GM23248 (cell line): ENCODE results near the gene AGAP1. TPM values are rescaled to one million over a fixed set of nuclear protein-coding genes. Genes with fewer than 3 reads are reported as not detected.

Experiments used
- DNase-seq: peaks from one replicate; pipeline ENCODE4 v3.0.0-alpha.2; 2015
- H2AFZ ChIP-seq: fragments of 200-600 bp; sonication (generic); 2 replicates; pipeline ENCODE4 v1.6.1; 2016; ENCODE audit warnings: antibody characterized with exemption
- H3F3A ChIP-seq: fragments of 200-600 bp; sonication (generic); 2 replicates; pipeline ENCODE4 v1.6.1; 2016; ENCODE audit warnings: mild to moderate bottlenecking, antibody characterized with exemption, mixed run types; ENCODE audit not compliant: insufficient read depth
- H3K27ac ChIP-seq: fragments of 200-600 bp; sonication (generic); 2 replicates; pipeline ENCODE4 v1.5.1; 2016; ENCODE audit warnings: mild to moderate bottlenecking
- H3K27me3 ChIP-seq: fragments of 200-600 bp; sonication (generic); replicated peaks from 2 replicates; pipeline ENCODE4 v1.6.1; 2016; ENCODE audit warnings: mild to moderate bottlenecking; ENCODE audit not compliant: insufficient read depth
- H3K36me3 ChIP-seq: fragments of 200-600 bp; sonication (generic); 2 replicates; pipeline ENCODE4 v1.6.1; 2016; ENCODE audit warnings: low read depth, mild to moderate bottlenecking
- H3K4me1 ChIP-seq: fragments of 200-600 bp; sonication (generic); 2 replicates; pipeline ENCODE4 v1.6.1; 2016; ENCODE audit warnings: mild to moderate bottlenecking; ENCODE audit not compliant: insufficient read depth
- H3K4me2 ChIP-seq: fragments of 200-600 bp; sonication (generic); one replicate; pipeline ENCODE4 v1.6.1; 2016; ENCODE audit warnings: mild to moderate bottlenecking; ENCODE audit not compliant: unreplicated experiment
- H3K4me3 ChIP-seq: fragments of 200-600 bp; sonication (generic); 2 replicates; pipeline ENCODE4 v1.5.1; 2016; ENCODE audit warnings: mild to moderate bottlenecking
- H3K79me2 ChIP-seq: fragments of 200-600 bp; sonication (generic); 2 replicates; pipeline ENCODE4 v1.6.1; 2016; ENCODE audit warnings: mild to moderate bottlenecking; ENCODE audit not compliant: insufficient read depth
- H3K9ac ChIP-seq: fragments of 200-600 bp; sonication (generic); 2 replicates; pipeline ENCODE4 v1.6.1; 2016; ENCODE audit warnings: mild to moderate bottlenecking
- H3K9me2 ChIP-seq: fragments of 200-600 bp; sonication (generic); 2 replicates; pipeline ENCODE4 v1.6.1; 2016; ENCODE audit warnings: mixed run types, mild to moderate bottlenecking, moderate library complexity; ENCODE audit not compliant: insufficient read depth
- H3K9me3 ChIP-seq: fragments of 200-600 bp; sonication (generic); one replicate; pipeline ENCODE4 v1.6.1; 2017; ENCODE audit warnings: low read depth
- H4K20me1 ChIP-seq: fragments of 200-600 bp; sonication (generic); 2 replicates; pipeline ENCODE4 v1.6.0; 2016; ENCODE audit not compliant: insufficient read depth
- EZH2 ChIP-seq: fragments of 200-600 bp; sonication (generic); IDR thresholded peaks from 2 replicates; pipeline ENCODE4 v1.6.1; 2018; ENCODE audit warnings: antibody characterized with exemption, mild to moderate bottlenecking; ENCODE audit not compliant: insufficient read depth, poor library complexity, severe bottlenecking
- EZH2phosphoT487 ChIP-seq: fragments of 200-600 bp; sonication (generic); IDR thresholded peaks from 2 replicates; pipeline ENCODE4 v1.6.1; 2018; ENCODE audit warnings: antibody characterized with exemption, moderate library complexity, mild to moderate bottlenecking, low read depth; ENCODE audit not compliant: insufficient read depth
- WGBS, 2 experiments: methylation state at CpG; one replicate each; pipeline ENCODE4 v1.1.6; 2015 to 2017; ENCODE audit warnings: low lambda C conversion rate in 2 of 2, low coverage in 1 of 2; ENCODE audit errors: missing lambda C conversion rate in 2 of 2; 5-methylcytosine and 5-hydroxymethylcytosine counted together
- in situ Hi-C: fragments of 300-500 bp; cut with MboI; formaldehyde crosslinking; loops from 2 replicates; pipeline ENCODE4 v1.15.0; 2020
- polyA plus RNA-seq: library from polyadenylated mRNA; unstranded; fragments of >200 nt; fragmentation: Nextera tagmentation; extraction: Ambion mirVana; gene quantifications from 2 replicates; pipeline ENCODE4 v1.2.1, GENCODE V29; 2016
- total RNA-seq: library from RNA; depleted of rRNA; stranded (reverse); fragments of >200 nt; shearing (Covaris generic); gene quantifications from 2 replicates; pipeline ENCODE4 v1.2.3, GENCODE V29; 2014

AGAP1 gene
- total and polyA plus RNA-seq, 2 experiments from 2014 or later, result 2.2 to 9.9 TPM

DNA sequence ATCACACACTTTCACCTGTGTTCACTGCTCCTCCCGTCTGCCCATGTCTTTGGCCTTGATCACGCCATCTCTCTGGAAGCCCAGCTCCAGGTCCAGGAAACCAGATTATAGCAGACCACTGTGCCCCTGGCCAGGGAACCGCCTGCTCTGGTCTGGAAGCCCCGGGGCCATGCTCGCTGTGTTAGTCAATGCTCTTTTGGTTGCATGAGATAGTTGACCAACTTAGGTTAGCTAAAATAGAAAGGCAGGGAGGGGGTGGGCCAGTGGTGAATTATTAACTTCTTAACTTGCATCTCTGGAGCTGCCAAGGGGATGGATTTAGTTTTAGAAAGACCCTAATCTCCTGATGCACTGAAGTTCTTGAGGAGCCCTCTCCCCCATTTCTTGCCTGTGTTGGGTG is 232.7 kb downstream of the AGAP1 start:
- Histone ChIP-seq H3K9me3 (no peaks in the 10 kb centered on the region), H3F3A (no peaks in the 10 kb centered on the region), H4K20me1 (no peaks in the 10 kb centered on the region; the same call in 1 of the 2 replicates), H3K36me3 (no peaks in the 10 kb centered on the region), H2AFZ (no peak overlapping the region), H3K4me1 (no peaks in the 10 kb centered on the region), H3K27me3 (no peaks in the 10 kb centered on the region), H3K9me2 (no peaks in the 10 kb centered on the region), H3K27ac (no peak overlapping the region), H3K9ac (no peak overlapping the region), H3K79me2 (no peaks in the 10 kb centered on the region), H3K4me3 (no peak overlapping the region), H3K4me2 (no peak overlapping the region)
- DNase-seq, result no peak
- in situ Hi-C loops, result no loop called here
- WGBS, 2 experiments, result 92 to 95% methylated on average over 5 of the region's 5 CpGs
- TF ChIP-seq EZH2, result no peak
- TF ChIP-seq EZH2phosphoT487, result no peak

DNA sequence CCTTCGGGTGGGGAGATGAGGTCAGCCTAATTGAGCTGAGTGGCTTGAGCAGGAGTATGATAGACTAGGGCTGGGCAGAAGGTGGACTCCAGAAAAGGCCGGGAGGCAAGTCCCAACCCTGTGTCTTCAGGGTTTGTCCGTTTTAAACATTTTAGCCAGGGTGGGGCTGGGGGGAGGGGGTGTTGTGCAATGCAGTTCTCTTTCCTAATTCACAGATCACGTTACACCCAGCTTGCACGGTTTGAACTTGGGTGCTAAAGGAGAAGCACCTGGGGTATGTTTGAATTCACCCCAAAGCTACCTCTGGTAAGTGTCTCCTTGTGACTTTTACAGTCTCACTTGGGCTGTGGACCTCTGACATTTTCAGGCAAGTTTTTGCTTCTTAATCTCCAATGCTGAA is 233.3 kb downstream of the AGAP1 start:
- TF ChIP-seq EZH2, result no peak
- TF ChIP-seq EZH2phosphoT487, result no peak
- WGBS, 2 experiments, result 35 to 43% methylated on average over 5 of the region's 5 CpGs
- in situ Hi-C loops, result no loop called here
- Histone ChIP-seq H3F3A (no peaks in the 10 kb centered on the region), H3K9ac (no peak overlapping the region), H2AFZ (no peak overlapping the region), H3K27me3 (no peaks in the 10 kb centered on the region), H4K20me1 (no peaks in the 10 kb centered on the region; the same call in 1 of the 2 replicates), H3K36me3 (no peaks in the 10 kb centered on the region), H3K4me1 (no peaks in the 10 kb centered on the region), H3K79me2 (no peaks in the 10 kb centered on the region), H3K9me2 (no peaks in the 10 kb centered on the region), H3K9me3 (no peaks in the 10 kb centered on the region), H3K4me3 (no peak overlapping the region), H3K4me2 (no peak overlapping the region), H3K27ac (no peak overlapping the region)
- no peak for DNase-seq

DNA sequence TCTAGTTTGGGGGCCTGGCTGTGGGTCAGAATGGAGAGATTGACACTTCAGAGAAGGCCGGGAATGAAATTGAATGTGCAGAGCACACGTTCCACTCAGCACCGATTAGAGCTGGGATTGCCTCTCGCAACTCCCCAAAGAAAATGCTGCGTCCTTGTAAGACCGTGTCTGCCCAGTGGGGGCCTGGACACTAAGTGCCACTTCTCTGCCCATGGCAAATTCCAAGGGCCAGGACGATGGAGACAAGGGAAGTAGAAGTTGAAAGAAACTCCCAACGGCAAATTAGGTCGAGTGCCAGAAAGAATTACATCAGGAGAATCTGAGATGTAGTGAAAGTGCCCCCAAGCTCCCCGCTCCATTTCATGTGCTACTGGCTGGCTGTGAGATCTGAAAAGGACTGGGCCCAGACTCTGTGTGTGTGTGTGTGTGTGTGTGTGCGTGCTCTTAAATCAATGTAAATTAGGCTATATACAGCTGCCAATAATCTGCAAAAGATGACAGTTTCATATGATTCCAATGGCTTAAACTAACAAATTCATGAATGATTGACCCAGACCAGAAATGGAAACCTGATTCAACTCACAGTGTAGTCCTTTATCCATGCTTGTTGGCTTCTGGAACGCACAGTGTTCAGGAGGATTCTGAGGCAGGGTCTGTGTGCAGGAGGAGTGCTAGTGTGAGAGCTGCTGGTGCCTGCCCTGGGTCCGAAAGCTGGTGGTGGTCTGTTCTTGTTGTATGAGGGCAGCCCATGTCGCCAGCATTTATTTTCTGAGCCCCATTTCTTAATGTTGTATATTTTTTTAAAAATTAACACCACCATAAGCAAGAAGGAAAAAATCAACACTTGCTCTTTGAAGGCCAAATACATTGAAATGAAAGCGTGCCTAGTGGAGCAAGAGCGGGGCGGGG is 234.3 kb downstream of the AGAP1 start:
- no peaks in the 10 kb centered on the region; the same call in 1 of the 2 replicates for H4K20me1 ChIP-seq
- no peak for TF ChIP-seq EZH2phosphoT487
- no peak for TF ChIP-seq EZH2
- H3K79me2 ChIP-seq, result no peaks in the 10 kb centered on the region
- H3K27me3 ChIP-seq, result no peaks in the 10 kb centered on the region
- H3K36me3 ChIP-seq, result no peaks in the 10 kb centered on the region
- H3K4me1 ChIP-seq, result no peaks in the 10 kb centered on the region
- H3F3A ChIP-seq, result no peaks in the 10 kb centered on the region
- H3K9me3 ChIP-seq, result no peaks in the 10 kb centered on the region
- no peak overlapping the region for H3K4me2 ChIP-seq
- H3K9ac ChIP-seq, result no peak overlapping the region
- H3K4me3 ChIP-seq, result no peak overlapping the region
- H3K27ac ChIP-seq, result no peak overlapping the region
- in situ Hi-C loops, result no loop called here
- H2AFZ ChIP-seq, result no peak overlapping the region
- no peak for DNase-seq
- no peaks in the 10 kb centered on the region for H3K9me2 ChIP-seq
- 64 to 67% methylated on average over 17 of the region's 17 CpGs for WGBS, 2 experiments

DNA sequence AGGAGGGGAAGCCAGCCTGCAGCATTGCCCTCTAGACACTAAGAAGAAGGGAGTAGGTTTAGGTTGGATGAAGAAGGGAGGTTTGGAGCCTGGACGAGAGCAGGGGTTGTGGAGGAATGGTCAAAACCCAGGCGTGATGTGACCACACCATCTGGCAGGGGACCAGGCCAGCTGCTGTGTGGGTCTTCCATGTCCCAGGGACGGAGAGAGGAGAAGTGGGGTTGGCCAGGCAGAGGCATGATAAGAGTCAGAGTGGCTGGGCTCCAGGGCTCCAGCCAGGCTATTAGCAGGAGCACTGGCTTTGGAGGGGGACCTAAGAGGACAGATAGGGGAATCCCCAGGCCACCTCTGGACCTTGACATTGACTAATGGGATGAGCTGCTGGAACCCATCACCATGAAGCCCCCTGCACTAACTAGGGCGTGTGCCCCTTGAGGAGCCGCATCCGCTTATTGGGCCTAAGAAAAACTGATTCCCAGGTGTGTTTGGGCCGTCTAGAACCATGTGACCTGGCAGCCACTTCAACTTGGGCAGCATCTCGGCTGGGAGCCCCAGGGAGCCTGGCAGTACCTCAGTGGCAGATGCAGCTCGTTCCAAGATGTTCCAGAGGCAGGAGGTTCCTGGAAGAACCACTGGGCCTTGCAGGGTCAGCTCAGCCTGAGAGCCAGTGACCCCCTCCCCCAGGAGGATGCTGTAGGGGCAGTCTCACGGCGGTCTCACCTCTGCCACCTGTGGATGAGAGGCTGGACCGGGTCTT is 235.1 kb downstream of the AGAP1 start:
- TF ChIP-seq EZH2 (no peak), EZH2phosphoT487 (no peak)
- no peak overlapping the region for H3K27ac ChIP-seq
- no peaks in the 10 kb centered on the region for H4K20me1 ChIP-seq
- no peak overlapping the region for H3K4me3 ChIP-seq
- no peak overlapping the region for H3K9ac ChIP-seq
- no peaks in the 10 kb centered on the region for H3F3A ChIP-seq
- H3K4me2 ChIP-seq, result no peak overlapping the region
- no peaks in the 10 kb centered on the region for H3K9me2 ChIP-seq
- no peaks in the 10 kb centered on the region for H3K79me2 ChIP-seq
- no peak for DNase-seq
- no peaks in the 10 kb centered on the region for H3K4me1 ChIP-seq
- in situ Hi-C loops, result no loop called here
- no peaks in the 10 kb centered on the region for H3K9me3 ChIP-seq
- no peaks in the 10 kb centered on the region for H3K36me3 ChIP-seq
- 84% methylated on average over 12 of the region's 12 CpGs for WGBS, 2 experiments
- H3K27me3 ChIP-seq, result no peaks in the 10 kb centered on the region
- no peak overlapping the region for H2AFZ ChIP-seq
